GM19463 (cell line): ENCODE measurements around the gene SLC4A4.

ENCODE experiments used
- ATAC-seq: cut with Tn5 transposase; IDR thresholded peaks from one replicate; pipeline ENCODE4 v1.9.1; 2021; ENCODE audit warnings: mild to moderate bottlenecking, moderate library complexity; ENCODE audit not compliant: unreplicated experiment

The SLC4A4 gene

DNA sequence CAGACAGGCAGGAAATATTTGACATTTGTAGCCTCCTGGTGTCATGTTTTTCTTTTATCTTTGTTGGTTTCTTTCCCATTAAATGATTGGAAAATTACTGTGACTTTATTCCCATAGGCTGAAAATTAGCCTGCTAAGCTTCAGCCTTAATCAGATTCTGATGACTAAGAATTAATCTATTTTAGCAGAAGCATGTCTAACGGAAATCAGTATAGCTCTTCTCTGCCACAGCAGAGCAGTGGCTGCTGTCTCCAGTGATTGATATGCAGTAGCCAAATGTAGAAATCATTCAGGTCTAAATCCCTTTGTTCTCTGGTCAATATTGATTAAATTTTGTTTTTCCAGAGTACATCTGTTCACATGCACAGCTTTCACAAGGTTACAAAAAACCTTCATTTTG, 245.8 kb downstream of the SLC4A4 start:
- ATAC-seq = no peak

GRCh38 chr4:71586087-71586763, 247.4 kb downstream of the SLC4A4 start:
- no peak for ATAC-seq

GRCh38 chr4:71587995-71588394, 249.2 kb downstream of the SLC4A4 start:
- no peak for ATAC-seq

- no peak for ATAC-seq
Measured at GRCh38 chr4:71592793-71593192, 254.0 kb downstream of the SLC4A4 start.

DNA sequence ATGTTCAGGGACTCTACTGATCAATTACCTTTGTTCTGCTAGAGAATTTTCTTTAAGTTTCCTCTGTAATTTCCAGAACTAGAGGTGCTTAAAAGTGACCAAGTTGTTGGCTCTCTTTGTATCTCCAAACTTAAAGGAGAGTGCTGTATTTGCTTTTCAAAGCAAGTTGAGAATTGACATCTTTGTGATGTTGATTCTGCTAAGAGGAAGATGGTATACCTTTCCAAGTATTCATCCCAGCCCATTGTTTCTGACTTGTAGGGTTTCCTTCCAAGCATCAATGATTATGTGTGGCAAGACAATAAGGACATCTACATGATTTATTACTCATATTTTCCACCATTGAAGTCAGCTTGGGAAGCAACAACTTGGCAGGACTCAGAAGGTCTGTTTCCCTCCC, 254.5 kb downstream of the SLC4A4 start:
- no peak for ATAC-seq

- no peak for ATAC-seq
Measured at GRCh38 chr4:71595576-71596108, 256.8 kb downstream of the SLC4A4 start.

DNA sequence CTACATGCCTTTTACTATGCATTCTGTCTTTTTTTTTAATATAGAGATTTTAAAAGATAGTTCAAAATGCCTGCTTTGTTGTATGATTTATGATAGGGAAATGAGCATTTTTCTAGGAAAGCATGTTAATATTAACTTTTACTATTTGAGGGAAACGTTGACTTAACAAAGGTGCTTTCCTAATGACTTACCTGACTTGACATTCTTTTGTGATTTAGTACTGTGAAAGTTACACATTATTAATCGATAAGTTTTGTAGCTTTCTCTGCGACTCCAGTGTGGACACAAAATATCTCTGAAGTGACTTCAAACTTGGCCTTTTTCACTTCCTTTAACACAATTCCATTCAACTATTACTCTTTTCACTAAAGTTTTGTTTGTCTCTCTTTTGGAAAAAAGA, 260.8 kb downstream of the SLC4A4 start:
- no peak for ATAC-seq

DNA sequence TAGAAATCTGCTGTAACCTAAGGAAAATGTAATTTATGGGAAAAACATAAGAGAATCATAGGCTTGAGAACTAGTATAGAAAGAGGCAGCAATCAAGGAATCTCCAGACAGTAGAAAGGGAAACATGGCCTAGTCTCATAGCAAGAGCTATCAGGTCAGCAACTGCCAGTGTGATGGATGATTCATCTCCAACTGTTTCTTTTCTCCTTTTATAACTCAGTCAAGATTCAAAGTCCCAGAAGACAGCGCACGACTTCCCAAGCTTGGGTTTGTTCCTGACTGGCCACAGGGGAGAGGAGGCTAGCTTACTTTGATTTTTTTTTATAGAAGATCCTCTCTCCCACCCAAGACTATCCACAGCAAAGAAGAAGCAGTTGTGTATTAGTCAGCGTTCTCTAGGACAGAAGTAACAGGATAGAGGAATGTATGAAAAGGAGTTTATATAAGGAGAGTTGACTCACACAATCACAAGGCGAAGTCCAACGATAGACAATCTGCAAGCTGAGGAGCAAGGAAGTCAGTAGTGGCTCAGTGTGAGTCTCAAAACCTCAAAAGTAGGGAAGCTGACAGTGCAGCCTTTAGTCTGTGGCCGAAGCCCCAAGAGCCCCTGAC, 263.6 kb downstream of the SLC4A4 start:
- no peak for ATAC-seq

GRCh38 chr4:71604785-71605184, 266.0 kb downstream of the SLC4A4 start:
- peak; percentile 96 for ATAC-seq

- no peak for ATAC-seq
Measured at GRCh38 chr4:71607109-71607508, 268.3 kb downstream of the SLC4A4 start.

DNA sequence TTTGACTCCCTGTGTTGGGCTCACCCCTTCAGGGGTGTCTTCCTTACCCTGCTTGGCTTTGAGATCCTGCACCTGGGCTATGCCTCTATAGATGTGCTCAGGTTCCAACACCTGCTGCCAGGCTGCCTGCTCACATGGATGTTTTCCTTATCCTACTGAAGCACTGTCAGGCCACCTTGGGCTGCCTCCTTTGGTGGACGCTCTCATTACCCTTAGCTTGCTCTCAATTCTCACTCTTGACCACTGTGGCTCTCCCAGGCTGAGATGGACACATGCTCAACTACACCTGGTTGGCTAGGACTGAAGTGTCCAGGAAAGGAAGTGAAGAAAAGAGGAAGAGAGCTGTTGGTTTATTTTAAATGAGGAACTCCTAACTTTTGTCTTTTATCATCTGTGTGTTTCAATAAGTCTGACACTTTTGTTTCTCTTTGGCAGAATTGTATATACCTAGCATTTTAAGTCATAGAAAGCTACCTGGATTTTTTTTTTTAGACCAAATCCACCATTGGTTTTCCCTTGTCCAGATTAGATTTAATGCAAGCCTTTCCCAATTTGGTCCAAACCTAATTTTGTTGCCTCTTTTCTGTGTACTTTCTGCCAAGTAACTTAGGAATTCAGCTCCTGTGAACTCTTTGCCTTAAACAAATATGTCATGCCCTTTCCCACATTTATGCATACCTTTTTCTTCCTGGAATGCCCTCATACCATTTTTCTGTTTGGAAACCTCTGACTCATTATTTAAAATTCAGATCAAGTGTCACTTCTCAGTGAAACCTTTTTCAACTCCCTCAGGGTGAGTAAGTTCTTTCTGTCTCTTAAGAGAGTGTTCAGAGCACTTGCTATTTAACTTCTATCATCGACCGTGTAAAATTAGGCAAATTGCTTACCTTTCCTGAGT, 269.2 kb downstream of the SLC4A4 start:
- ATAC-seq = no peak

DNA sequence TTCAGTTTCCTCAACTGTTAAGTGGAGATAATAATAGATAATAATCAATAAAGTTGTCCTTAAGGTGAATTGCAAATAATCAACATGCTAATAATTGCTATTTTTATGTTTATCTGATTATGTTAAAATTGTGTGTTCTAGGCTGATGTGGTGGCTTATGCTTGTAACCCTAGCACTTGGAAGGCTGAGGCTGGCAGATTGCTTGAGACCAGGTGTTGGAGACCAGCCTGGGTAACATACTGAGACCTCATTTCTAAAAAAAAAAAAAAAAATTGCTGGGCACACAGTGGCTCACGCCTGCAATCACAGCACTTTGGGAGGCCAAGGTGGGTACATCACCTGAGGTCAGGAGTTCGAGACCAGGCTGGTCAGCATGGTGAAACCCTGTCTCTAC, 269.9 kb downstream of the SLC4A4 start:
- no peak for ATAC-seq

GRCh38 chr4:71609167-71609566, 270.3 kb downstream of the SLC4A4 start:
- no peak for ATAC-seq

DNA sequence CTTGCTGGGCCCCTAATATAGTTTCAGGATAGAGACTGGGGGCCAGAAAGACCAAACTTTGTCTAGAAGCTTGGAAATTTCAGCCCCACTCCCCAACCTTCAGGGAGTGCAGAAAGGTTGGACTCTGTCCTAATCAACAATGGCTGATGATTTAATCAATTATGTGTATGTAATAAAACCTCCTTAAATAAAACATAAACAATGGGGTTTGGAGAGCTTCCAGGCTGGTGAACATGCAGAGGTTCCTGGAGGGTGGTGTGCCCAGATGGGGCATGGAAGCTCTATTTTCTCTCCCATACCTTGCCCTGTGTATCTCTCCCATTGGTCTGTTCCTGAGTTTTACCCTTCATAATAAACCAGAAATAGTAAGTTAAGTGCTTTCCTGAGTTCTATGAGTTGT, 270.8 kb downstream of the SLC4A4 start:
- ATAC-seq = no peak

DNA sequence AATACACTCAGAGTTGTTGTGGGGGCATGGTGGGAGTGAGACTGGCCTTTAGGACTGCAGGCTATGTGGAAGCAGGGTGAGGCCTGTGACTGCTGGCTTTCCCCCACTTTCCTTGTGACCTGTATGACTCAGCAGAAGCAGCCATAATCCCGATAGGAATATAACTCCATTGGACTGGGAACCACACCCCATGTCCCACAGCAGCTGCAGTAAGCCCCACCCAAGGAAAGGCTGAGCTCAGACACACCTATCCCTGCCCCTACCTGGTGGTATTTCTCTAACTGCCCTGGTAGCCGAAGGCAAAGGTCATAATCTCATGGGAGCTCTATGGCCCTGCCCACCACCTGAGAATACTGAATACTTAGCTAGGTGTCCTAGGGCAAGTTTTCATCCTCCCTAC, 275.8 kb downstream of the SLC4A4 start:
- no peak for ATAC-seq

DNA sequence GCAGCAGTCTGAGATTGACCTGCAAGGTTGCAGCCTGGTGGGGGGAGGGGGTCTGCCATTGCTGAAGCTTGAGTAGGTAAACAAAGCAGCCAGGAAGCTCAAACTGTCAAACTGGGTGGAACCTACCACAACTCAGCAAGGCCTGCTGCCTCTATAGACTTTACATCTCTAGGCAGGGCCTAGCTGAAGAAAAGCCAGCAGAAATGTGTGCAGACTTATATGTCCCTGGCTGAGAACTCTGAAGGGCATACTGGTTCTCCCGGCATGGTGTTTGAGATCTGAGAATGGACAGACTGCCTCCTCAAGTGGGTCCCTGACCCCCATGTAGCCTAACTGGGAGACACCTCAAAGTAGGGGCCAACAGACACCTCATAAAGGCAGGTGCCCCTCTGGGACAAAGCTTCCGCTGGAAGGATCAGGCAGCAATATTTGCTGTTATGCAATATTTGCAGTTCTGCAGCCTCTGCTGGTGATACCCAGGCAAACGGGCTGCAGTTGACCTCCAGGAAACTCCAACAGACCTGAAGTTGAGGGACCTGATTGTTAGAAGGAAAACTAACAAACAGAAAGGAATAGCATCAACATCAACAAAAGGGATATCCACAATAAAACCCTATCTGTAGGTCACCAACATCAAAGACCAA, 277.5 kb downstream of the SLC4A4 start:
- no peak for ATAC-seq
